Cardiac fibroblast (primary cell): ENCODE measurements around the gene RNGTT.

Experiments used
- DNase-seq, 2 donors: peaks; one replicate each; pipeline versions ENCODE4 v3.0.0 to v3.0.0-alpha.2; 2010; ENCODE audit warnings: low read depth in 2 of 2
- H3K4me3 ChIP-seq, 2 donors: replicated peaks in 1 of 2; 1 replicate in 1 of 2; 2 replicates in 1 of 2; pipeline ENCODE4 v1.5.1; 2011; ENCODE audit warnings: low read depth in 2 of 2, low read length in 2 of 2, mild to moderate bottlenecking in 2 of 2, moderate library complexity in 1 of 2
- TF ChIP-seq, protein P1 (sequence below): IDR thresholded peaks from one replicate; pipeline ENCODE4 v1.5.1; 2011; ENCODE audit warnings: low read depth, mild to moderate bottlenecking, low read length, inconsistent platforms

RNGTT gene

DNA sequence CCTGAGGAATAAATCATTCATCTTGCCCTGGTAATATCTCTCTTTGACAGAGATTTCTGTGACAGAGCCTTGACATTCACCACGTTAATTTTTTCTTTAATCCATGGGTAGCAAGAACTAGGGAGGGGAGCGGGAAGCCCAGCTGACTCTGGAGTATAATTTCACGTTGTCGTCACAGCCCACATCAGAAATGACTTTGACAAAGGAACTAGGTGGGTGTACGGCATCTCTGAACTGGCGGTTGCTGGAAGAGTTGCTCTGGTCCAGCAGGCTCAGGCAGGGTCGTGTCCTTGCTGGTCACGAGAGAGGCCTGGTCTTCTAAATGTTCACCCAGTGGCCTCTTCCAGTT is 400.2 kb downstream of the RNGTT start:
- no peak overlapping the region for H3K4me3 ChIP-seq
- TF ChIP-seq, protein P1, sequence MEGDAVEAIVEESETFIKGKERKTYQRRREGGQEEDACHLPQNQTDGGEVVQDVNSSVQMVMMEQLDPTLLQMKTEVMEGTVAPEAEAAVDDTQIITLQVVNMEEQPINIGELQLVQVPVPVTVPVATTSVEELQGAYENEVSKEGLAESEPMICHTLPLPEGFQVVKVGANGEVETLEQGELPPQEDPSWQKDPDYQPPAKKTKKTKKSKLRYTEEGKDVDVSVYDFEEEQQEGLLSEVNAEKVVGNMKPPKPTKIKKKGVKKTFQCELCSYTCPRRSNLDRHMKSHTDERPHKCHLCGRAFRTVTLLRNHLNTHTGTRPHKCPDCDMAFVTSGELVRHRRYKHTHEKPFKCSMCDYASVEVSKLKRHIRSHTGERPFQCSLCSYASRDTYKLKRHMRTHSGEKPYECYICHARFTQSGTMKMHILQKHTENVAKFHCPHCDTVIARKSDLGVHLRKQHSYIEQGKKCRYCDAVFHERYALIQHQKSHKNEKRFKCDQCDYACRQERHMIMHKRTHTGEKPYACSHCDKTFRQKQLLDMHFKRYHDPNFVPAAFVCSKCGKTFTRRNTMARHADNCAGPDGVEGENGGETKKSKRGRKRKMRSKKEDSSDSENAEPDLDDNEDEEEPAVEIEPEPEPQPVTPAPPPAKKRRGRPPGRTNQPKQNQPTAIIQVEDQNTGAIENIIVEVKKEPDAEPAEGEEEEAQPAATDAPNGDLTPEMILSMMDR = no peak
- no peak for DNase-seq

DNA sequence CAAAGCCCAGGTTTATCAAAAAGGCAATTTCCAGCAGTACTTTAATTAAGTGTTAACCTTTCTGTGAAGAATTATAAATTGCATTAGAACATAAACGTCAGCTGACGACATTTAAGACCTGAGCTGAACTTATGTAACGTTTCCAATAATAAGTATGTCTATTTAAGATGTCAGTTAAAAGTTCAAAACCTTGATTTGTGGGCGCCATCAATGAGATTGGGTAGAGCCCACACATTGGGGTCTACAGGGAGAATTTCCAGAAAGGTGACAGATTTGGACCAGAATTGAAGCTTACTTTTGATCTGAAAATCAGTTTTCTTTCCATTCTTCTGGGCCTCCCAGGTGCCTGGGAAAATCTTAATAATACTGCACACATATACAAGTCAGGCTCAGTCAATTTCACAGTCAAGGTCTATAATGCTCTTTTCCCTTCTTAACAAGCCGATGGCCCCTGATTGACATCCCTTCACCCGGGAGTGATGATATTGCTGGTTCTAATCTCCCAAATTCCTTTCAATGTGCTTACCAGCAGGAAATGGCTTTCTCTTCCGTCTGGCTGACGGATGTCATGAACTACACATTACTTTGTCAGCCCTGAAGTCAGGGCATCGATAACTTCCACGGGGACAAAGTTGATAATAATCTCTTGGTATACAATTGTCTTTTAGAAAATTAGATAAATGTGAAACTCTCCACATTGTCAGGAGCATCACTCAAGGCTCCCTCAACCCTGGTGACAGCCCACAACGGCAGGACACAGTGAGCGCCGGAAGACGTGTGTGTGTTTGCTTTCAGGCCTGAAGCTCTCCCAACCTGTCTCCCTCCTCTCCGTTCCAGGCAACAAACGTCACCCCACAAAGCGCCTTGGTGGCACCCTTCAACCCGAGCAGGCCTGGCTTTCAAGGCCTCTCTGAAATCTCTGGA is 400.8 kb downstream of the RNGTT start:
- TF ChIP-seq, protein P1 = no peak
- no peak for DNase-seq
- H3K4me3 ChIP-seq = no peak overlapping the region

DNA sequence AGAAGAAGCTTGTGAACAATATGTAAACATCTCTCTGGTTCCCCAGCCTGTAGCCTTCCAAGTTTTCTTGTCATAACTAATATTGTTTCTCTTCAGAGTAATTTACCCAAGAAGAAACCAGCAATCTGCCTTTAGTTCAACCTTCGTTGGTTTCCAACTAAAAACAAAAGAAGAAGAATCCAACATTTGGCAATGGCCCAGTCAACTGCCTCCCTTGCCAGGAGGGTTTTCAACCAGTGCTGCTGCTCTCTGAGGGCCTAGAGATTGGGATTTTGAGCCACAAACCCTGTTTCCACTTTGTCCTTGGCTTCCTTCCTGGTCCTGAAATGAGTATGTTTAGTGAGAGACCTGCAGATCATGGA is 401.5 kb downstream of the RNGTT start:
- peak in 1 of 2 donors; percentile 1 for DNase-seq
- TF ChIP-seq, protein P1 = no peak
- no peak overlapping the region for H3K4me3 ChIP-seq

DNA sequence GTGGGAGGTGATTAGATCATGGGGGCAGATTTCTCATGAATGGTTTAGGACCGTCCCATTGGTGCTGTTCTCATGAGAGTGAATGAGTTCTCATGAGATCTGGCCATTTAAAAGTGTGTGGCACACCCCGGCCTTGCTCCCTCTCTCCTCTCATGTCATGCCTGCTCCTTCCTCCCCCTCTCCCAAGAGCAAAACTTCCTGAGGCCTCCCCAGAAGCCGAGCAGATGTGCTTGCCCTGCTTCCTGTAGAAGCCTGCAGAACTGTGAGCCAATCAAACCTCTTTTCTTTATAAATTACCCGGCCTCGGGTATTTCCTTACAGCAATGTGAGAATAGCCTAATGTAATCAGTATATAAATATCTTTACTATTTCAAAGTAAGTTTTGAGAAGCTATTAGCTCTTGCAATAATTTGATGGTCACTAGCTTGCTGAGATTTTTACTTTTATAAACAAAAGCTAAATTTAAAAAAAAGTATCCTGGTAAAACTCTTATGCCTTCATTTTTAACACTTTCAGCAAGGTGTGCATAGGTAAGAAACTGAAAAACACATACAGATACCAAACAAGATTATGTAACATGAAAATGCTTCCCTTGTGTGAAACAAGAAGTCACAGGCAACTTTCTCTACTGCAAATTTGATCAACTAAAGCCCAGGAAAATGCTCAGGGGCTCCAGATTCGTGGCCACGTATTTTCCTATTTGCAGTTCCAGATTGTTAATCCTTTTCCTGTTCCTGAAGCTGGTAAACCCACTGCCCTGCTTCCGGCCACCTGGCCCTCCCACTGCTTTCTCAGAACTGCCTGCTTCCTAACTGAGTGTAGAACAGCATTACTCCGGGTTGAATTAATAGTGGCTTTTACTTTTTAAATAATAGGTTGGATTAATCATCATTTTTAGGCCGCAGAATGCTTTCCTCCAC is 402.1 kb downstream of the RNGTT start:
- DNase-seq = no peak
- H3K4me3 ChIP-seq = no peak overlapping the region
- TF ChIP-seq, protein P1 = no peak
